ENCODE results near the gene AFF3. TPM values are rescaled to one million over a fixed set of nuclear protein-coding genes. Genes with fewer than 3 reads are reported as not detected.
"Not testable (repeated sequence)": the region's sequence is repeated elsewhere in the genome, so short reads cannot be mapped to it uniquely, and the experiment has no call there.

AFF3 gene
- total RNA-seq, 4 donors from 2014 or later: 5.3 to 216 (median 12.5) TPM

- TF ChIP-seq CTCF (IDR thresholded peaks at IDR 0.05): no peak
- TF ChIP-seq POLR2A (IDR thresholded peaks at IDR 0.05): no peak
- no peaks in the 10 kb centered on the region for H3K9me3 ChIP-seq
- no peaks in the 10 kb centered on the region for H3K27me3 ChIP-seq
- H3K4me1 ChIP-seq: no peaks in the 10 kb centered on the region
- DNase-seq: no peak
- no peak overlapping the region for H3K27ac ChIP-seq
- H3K36me3 ChIP-seq: no peaks in the 10 kb centered on the region
- H3K4me3 ChIP-seq: no peak overlapping the region
Measured at GRCh38 chr2:99939135-99939534, 203.3 kb downstream of the AFF3 start.

GRCh38 chr2:99938250-99938649 lies 204.1 kb downstream of the AFF3 start:
- no peak overlapping the region for H3K27ac ChIP-seq
- no peaks in the 10 kb centered on the region for H3K36me3 ChIP-seq
- no peaks in the 10 kb centered on the region for H3K9me3 ChIP-seq
- TF ChIP-seq POLR2A (IDR thresholded peaks at IDR 0.05) (no peak), CTCF (IDR thresholded peaks at IDR 0.05) (no peak)
- H3K4me3 ChIP-seq: no peak overlapping the region
- DNase-seq: no peak
- no peaks in the 10 kb centered on the region for H3K4me1 ChIP-seq
- no peaks in the 10 kb centered on the region for H3K27me3 ChIP-seq

GRCh38 chr2:99936065-99936464 lies 206.3 kb downstream of the AFF3 start:
- Histone ChIP-seq H3K27ac (no peak overlapping the region), H3K9me3 (no peaks in the 10 kb centered on the region), H3K4me1 (no peaks in the 10 kb centered on the region), H3K4me3 (no peak overlapping the region), H3K27me3 (no peaks in the 10 kb centered on the region), H3K36me3 (no peaks in the 10 kb centered on the region)
- DNase-seq: no peak
- TF ChIP-seq CTCF (IDR thresholded peaks at IDR 0.05) (no peak), POLR2A (IDR thresholded peaks at IDR 0.05) (no peak)

GRCh38 chr2:99935662-99936061 lies 206.7 kb downstream of the AFF3 start:
- DNase-seq: no peak
- Histone ChIP-seq H3K27me3 (no peaks in the 10 kb centered on the region), H3K9me3 (no peaks in the 10 kb centered on the region), H3K36me3 (no peaks in the 10 kb centered on the region), H3K27ac (no peak overlapping the region), H3K4me1 (no peaks in the 10 kb centered on the region), H3K4me3 (no peak overlapping the region)
- TF ChIP-seq POLR2A (IDR thresholded peaks at IDR 0.05) (no peak), CTCF (IDR thresholded peaks at IDR 0.05) (no peak)

- H3K4me1 ChIP-seq: no peaks in the 10 kb centered on the region
- H3K9me3 ChIP-seq: no peaks in the 10 kb centered on the region
- no peaks in the 10 kb centered on the region for H3K36me3 ChIP-seq
- H3K27me3 ChIP-seq: no peaks in the 10 kb centered on the region
- DNase-seq: no peak
- no peak overlapping the region for H3K4me3 ChIP-seq
- H3K27ac ChIP-seq: no peak overlapping the region
- no peak for TF ChIP-seq CTCF (IDR thresholded peaks at IDR 0.05)
- TF ChIP-seq POLR2A (IDR thresholded peaks at IDR 0.05): no peak
Measured at GRCh38 chr2:99933894-99934650, 208.3 kb downstream of the AFF3 start.

GRCh38 chr2:99933491-99933890 lies 208.9 kb downstream of the AFF3 start:
- not testable (repeated sequence) for H3K4me3 ChIP-seq, H3K27ac ChIP-seq, H3K36me3 ChIP-seq, H3K9me3 ChIP-seq, H3K27me3 ChIP-seq, H3K4me1 ChIP-seq, DNase-seq
